Endothelial cell of umbilical vein (primary cell): ENCODE results near the gene ZNF276. TPM values are rescaled to one million over a fixed set of nuclear protein-coding genes. Genes with fewer than 3 reads are reported as not detected.

Source experiments
- BruUV-seq: library from RNA; stranded (reverse); fragments of 400-500 nt; replicated peaks from 2 replicates; lab custom pipeline; 2021; lab: Mats Ljungman, UMichigan
- CTCF ChIA-PET: fragments of 300-600, 350-600 bp; sonication (Branson Sonifier 250); formaldehyde crosslinking; loops from one replicate; lab custom pipeline; 2021; ENCODE audit warnings: antibody characterized with exemption, inconsistent platforms; lab: Charles Lee
- POLR2A ChIA-PET: fragments of 300-600, 350-600 bp; sonication (Branson Sonifier 250); formaldehyde crosslinking; loops from one replicate; lab custom pipeline; 2021; ENCODE audit warnings: antibody characterized with exemption, inconsistent platforms; lab: Charles Lee
- DNase-seq: peaks from one replicate; pipeline ENCODE4 v3.0.0-alpha.2; 2011; ENCODE audit warnings: low read depth, low spot score
- FAIRE-seq: peaks from 2 replicates; lab custom pipeline; 2011; peaks lifted over from hg19 to GRCh38; lab: Jason Lieb, UNC
- H2AFZ ChIP-seq: 2 replicates; pipeline ENCODE4 v1.6.0; 2012; ENCODE audit warnings: low read depth, low read length, control low read depth, inconsistent platforms
- H3K27ac ChIP-seq: 2 replicates; pipeline ENCODE4 v1.5.1; 2011; ENCODE audit warnings: low read depth, mild to moderate bottlenecking, control low read depth, low read length, moderate library complexity; ENCODE audit not compliant: insufficient read depth
- H3K27me3 ChIP-seq, 2 experiments: 2 replicates each; pipeline versions ENCODE4 v1.6.0 to v1.6.1; 2011; ENCODE audit warnings: low read length in 2 of 2, mixed read lengths in 1 of 2; ENCODE audit not compliant: control insufficient read depth in 2 of 2, insufficient read depth in 2 of 2
- H3K36me3 ChIP-seq, 2 experiments: 2 replicates in 1 of 2; 3 replicates in 1 of 2; pipeline ENCODE4 v1.5.1; 2011; ENCODE audit warnings: low read length in 2 of 2, mild to moderate bottlenecking in 1 of 2, moderate library complexity in 1 of 2; ENCODE audit not compliant: control insufficient read depth in 2 of 2, insufficient read depth in 2 of 2; ENCODE audit errors: extremely low read depth in 1 of 2
- H3K4me1 ChIP-seq: 3 replicates; pipeline ENCODE4 v1.5.1; 2011; ENCODE audit warnings: mild to moderate bottlenecking, low read length; ENCODE audit not compliant: control insufficient read depth, insufficient read depth; ENCODE audit errors: extremely low read depth
- H3K4me2 ChIP-seq: 2 replicates; pipeline ENCODE4 v1.6.1; 2011; ENCODE audit warnings: low read length, control low read depth, mixed read lengths; ENCODE audit not compliant: insufficient read depth
- H3K4me3 ChIP-seq, 3 experiments: fragments of 200-600 bp in 1 of 3; sonication (generic), shearing (Covaris generic) in 1 of 3; replicated peaks in 1 of 3; 2 replicates each; pipeline ENCODE4 v1.5.1; 2011 to 2016; ENCODE audit warnings: control low read depth in 3 of 3, low read length in 3 of 3, mild to moderate bottlenecking in 2 of 3, inconsistent platforms in 1 of 3, low read depth in 1 of 3, moderate library complexity in 1 of 3; ENCODE audit not compliant: insufficient read depth in 1 of 3
- H3K79me2 ChIP-seq: 2 replicates; pipeline ENCODE4 v1.6.0; 2012; ENCODE audit warnings: low read length, inconsistent platforms; ENCODE audit not compliant: control insufficient read depth, insufficient read depth
- H3K9ac ChIP-seq: replicated peaks from 2 replicates; pipeline ENCODE3; 2011; ENCODE audit warnings: low read length, control low read depth; ENCODE audit not compliant: insufficient read depth; ENCODE audit errors: extremely low read depth
- H3K9me1 ChIP-seq: replicated peaks from 3 replicates; pipeline ENCODE4 v1.6.0; 2011; ENCODE audit warnings: mild to moderate bottlenecking, low read length; ENCODE audit not compliant: control insufficient read depth, insufficient read depth; ENCODE audit errors: extremely low read depth
- H3K9me3 ChIP-seq: replicated peaks from 2 replicates; pipeline ENCODE4 v1.5.1; 2012; ENCODE audit warnings: low read length, inconsistent platforms; ENCODE audit not compliant: control insufficient read depth, insufficient read depth
- H4K20me1 ChIP-seq: replicated peaks from 2 replicates; pipeline ENCODE3; 2011; ENCODE audit warnings: mild to moderate bottlenecking, low read length; ENCODE audit not compliant: control insufficient read depth, insufficient read depth; ENCODE audit errors: extremely low read depth
- CTCF ChIP-seq, 2 donors: IDR thresholded peaks; 1 replicate in 1 of 2; 2 replicates in 1 of 2; pipeline ENCODE4 v1.5.1; 2011; ENCODE audit warnings: low read length in 2 of 2, mild to moderate bottlenecking in 2 of 2, moderate library complexity in 2 of 2, control low read depth in 1 of 2, inconsistent platforms in 1 of 2, low read depth in 1 of 2; ENCODE audit not compliant: insufficient read depth in 1 of 2; ENCODE audit errors: extremely low read depth in 1 of 2
- EZH2 ChIP-seq: IDR thresholded peaks from 2 replicates; pipeline ENCODE4 v1.6.1; 2012; ENCODE audit warnings: borderline replicate concordance, low read depth, mild to moderate bottlenecking, moderate library complexity, low read length, inconsistent platforms; ENCODE audit not compliant: severe bottlenecking
- FOS ChIP-seq: IDR thresholded peaks from 2 replicates; pipeline ENCODE4 v1.6.1; 2011; ENCODE audit warnings: mild to moderate bottlenecking, low read length, moderate library complexity, borderline replicate concordance; ENCODE audit not compliant: insufficient read depth
- GATA2 ChIP-seq: IDR thresholded peaks from 2 replicates; pipeline ENCODE4 v1.7.0; 2011; ENCODE audit warnings: low read depth, mild to moderate bottlenecking, moderate library complexity, mixed read lengths, low read length; ENCODE audit not compliant: insufficient read length, insufficient read depth
- JUN ChIP-seq: IDR thresholded peaks from 2 replicates; pipeline ENCODE4 v1.6.1; 2011; ENCODE audit warnings: borderline replicate concordance, low read depth; ENCODE audit not compliant: insufficient read length, insufficient read depth
- MAX ChIP-seq: IDR thresholded peaks from 2 replicates; pipeline ENCODE4 v1.6.1; 2011; ENCODE audit not compliant: insufficient read depth, insufficient read length
- MYC ChIP-seq: IDR thresholded peaks from one replicate; pipeline ENCODE4 v1.6.1; 2011; ENCODE audit warnings: mild to moderate bottlenecking, low read depth, low read length
- POLR2A ChIP-seq: IDR thresholded peaks from 2 replicates; pipeline ENCODE4 v1.6.1; 2012; ENCODE audit warnings: low read depth, mild to moderate bottlenecking, control low read depth, low read length
- POLR2AphosphoS5 ChIP-seq: IDR thresholded peaks from 2 replicates; pipeline ENCODE4 v1.6.1; 2012; ENCODE audit warnings: low read depth, mild to moderate bottlenecking, control low read depth, low read length, moderate library complexity; ENCODE audit not compliant: insufficient read depth
- dilution Hi-C: fragments of 300-500 bp; cut with MboI; formaldehyde crosslinking; loops from one replicate; pipeline ENCODE4 v1.15.0; 2019; ENCODE audit warnings: low sequenced_read_pairs; ENCODE audit not compliant: extremely low pct_ligation_motif_present
- intact Hi-C: fragments of 100-400 bp; cut with micrococcal nuclease; formaldehyde crosslinking; loops from one replicate; pipeline ENCODE4 v1.10.0; 2022
- polyA plus RNA-seq, 4 experiments: library from polyadenylated mRNA; depleted of rRNA in 3 of 4; stranded (reverse) in 3 of 4; unstranded in 1 of 4; fragments of >200 nt; gene quantifications; 2 replicates each; pipeline versions ENCODE4 v1.2.1 to v1.2.3, GENCODE V29; 2011 to 2012; ENCODE audit warnings: missing spikeins in 1 of 4
- total RNA-seq: library from RNA; stranded (reverse); gene quantifications from 2 replicates; pipeline ENCODE4 v1.2.3, GENCODE V29; 2021

The ZNF276 gene
- total and polyA plus RNA-seq, 2 donors (not counting 3 experiments of a cell fraction or from before 2014, with no cell fraction given), result 36.6 to 40.0 TPM

GRCh38 chr16:89730610-89731234 is 9.4 kb downstream of the ZNF276 start:
- ChIA-PET CTCF (no interaction called here), POLR2A (no interaction called here)
- H3K36me3 ChIP-seq, result peaks cover 10 to 50% of the 10 kb centered on the region in 2 experiments

More at GRCh38 chr16:89730610-89731234, 9.4 kb downstream of the ZNF276 start:
- intact Hi-C loops, result no loop called here
- H3K4me1 ChIP-seq, result no peaks in the 10 kb centered on the region
- H2AFZ ChIP-seq, result no peak overlapping the region
- DNase-seq (no peak), FAIRE-seq (no peak)
- H3K9ac ChIP-seq, result no peak overlapping the region
- TF ChIP-seq EZH2, result no peak
- no peak for TF ChIP-seq GATA2
- TF ChIP-seq JUN, result no peak
- no peak for TF ChIP-seq POLR2A
- no peak for TF ChIP-seq MYC
- no peak for TF ChIP-seq CTCF (IDR thresholded peaks at IDR 0.05; ENCODE audit: extremely low read depth in 1 of 2, insufficient read depth in 1 of 2, low read depth in 1 of 2, low read length in 2 of 2)
- no peak for TF ChIP-seq FOS
- no peak for TF ChIP-seq POLR2AphosphoS5
- TF ChIP-seq MAX, result no peak
- H3K4me3 ChIP-seq, result no peak overlapping the region
- peaks cover 7% of the 10 kb centered on the region for H3K79me2 ChIP-seq
- no TSS peak for BruUV-seq
- H3K9me3 ChIP-seq, result no peaks in the 10 kb centered on the region
- no peaks in the 10 kb centered on the region for H4K20me1 ChIP-seq
- H3K9me1 ChIP-seq, result no peaks in the 10 kb centered on the region
- H3K4me2 ChIP-seq, result no peak overlapping the region
- dilution Hi-C loops, result no loop called here
- no peaks in the 10 kb centered on the region for H3K27me3 ChIP-seq
- no peak overlapping the region for H3K27ac ChIP-seq
